Heart left ventricle (tissue), 13 donors: ENCODE measurements around the gene GNPAT.

Experiments used
- CTCF ChIP-seq, 12 donors: fragments of 200-600 bp; sonication (generic) in 4 of 12; IDR thresholded peaks; one replicate each; pipeline versions ENCODE4 v1.5.0 to v1.8.0; 2018 to 2022; ENCODE audit warnings: antibody characterized with exemption in 12 of 12, mild to moderate bottlenecking in 5 of 12
- POLR2A ChIP-seq, 2 donors: fragments of 450-650 bp; IDR thresholded peaks; one replicate each; pipeline ENCODE4 v1.6.1; 2017; ENCODE audit warnings: antibody characterized with exemption in 2 of 2, mild to moderate bottlenecking in 2 of 2, moderate library complexity in 2 of 2
- donor health status: ischemic (EF 13 %, LVEDD 7.1; RV severe dilation, severe dysfunction).
- donor health status: DM: no; HTN: yes; CAD: no.
- donor health status: DM: no; HTN: no; CAD: no.
- donor health status: ischemic (EF 25% LVEDD 6.9; RV normal size, moderate dysfunction).
- donor health status: ischemic (EF 25% LVEDD 5.7; RV mildly dilated, moderate dysfunction).
- donor health status: ischemic (EF 35%, LVEDD 5.7; RV mildly dilated, moderate dysfunction).
- donor health status: nonischemic (EF 11% LVEDD 7.7; RV severe dilation, severe dysfunction).
- donor health status: DM: yes; HTN: yes; CAD: no.
- donor health status: PGD.
- donor health status: ischemic (EF 29% LVEDD 5.4; RV normal size, mild dysfunction).
- donor health status: nonischemic (EF 23%, LVEDD 6.1; RV moderate dilation, normal function).

- no peak for TF ChIP-seq CTCF (IDR thresholded peaks at IDR 0.05)
- TF ChIP-seq POLR2A (IDR thresholded peaks at IDR 0.05) = no peak
Observed at GRCh38 chr1:231213831-231214573, 27.0 kb upstream of the GNPAT start.
